Skeletal muscle satellite cell (primary cell): Measurements from ENCODE around the gene AZI2.

Experiments
- H3K27me3 ChIP-seq: 2 replicates; pipeline ENCODE4 v1.7.0; 2013; ENCODE audit warnings: low read length; ENCODE audit not compliant: control insufficient read depth, insufficient read depth
- H3K36me3 ChIP-seq: 2 replicates; pipeline ENCODE4 v1.7.0; 2013; ENCODE audit warnings: mild to moderate bottlenecking, control low read depth, low read length; ENCODE audit not compliant: insufficient read depth
- H3K4me1 ChIP-seq: 2 replicates; pipeline ENCODE4 v1.7.0; 2013; ENCODE audit warnings: low read length; ENCODE audit not compliant: control insufficient read depth, insufficient read depth
- H3K4me2 ChIP-seq: 2 replicates; pipeline ENCODE4 v1.7.0; 2013; ENCODE audit warnings: mild to moderate bottlenecking, low read length
- H3K4me3 ChIP-seq: 2 replicates; pipeline ENCODE4 v1.7.0; 2013; ENCODE audit warnings: low read length
- H3K9ac ChIP-seq: 2 replicates; pipeline ENCODE4 v1.7.0; 2013; ENCODE audit warnings: mild to moderate bottlenecking, low read depth, low read length, moderate library complexity
- H3K9me3 ChIP-seq: replicated peaks from 2 replicates; pipeline ENCODE4 v1.7.0; 2013; ENCODE audit warnings: mild to moderate bottlenecking, control low read depth, low read length

The AZI2 gene

GRCh38 chr3:28278918-28279317 is 69.7 kb downstream of the AZI2 start:
- Histone ChIP-seq H3K4me1 (no peaks in the 10 kb centered on the region), H3K9ac (no peak overlapping the region), H3K4me3 (no peak overlapping the region), H3K27me3 (no peaks in the 10 kb centered on the region), H3K4me2 (no peak overlapping the region), H3K36me3 (peaks cover 6% of the 10 kb centered on the region), H3K9me3 (no peaks in the 10 kb centered on the region)

- no peaks in the 10 kb centered on the region for H3K4me1 ChIP-seq
- no peak overlapping the region for H3K4me3 ChIP-seq
- H3K9me3 ChIP-seq: no peaks in the 10 kb centered on the region
- H3K27me3 ChIP-seq: no peaks in the 10 kb centered on the region
- no peak overlapping the region for H3K4me2 ChIP-seq
- H3K9ac ChIP-seq: no peak overlapping the region
- peaks cover 8% of the 10 kb centered on the region for H3K36me3 ChIP-seq
Observed at GRCh38 chr3:28273837-28274236, 74.8 kb downstream of the AZI2 start.
